ENCODE measurements around the gene SMG6.
A peak's percentile ranks its signal among the peaks of the same experiment; 100 is the strongest.
"Not testable (repeated sequence)": the region's sequence is repeated elsewhere in the genome, so short reads cannot be mapped to it uniquely, and the experiment has no call there.

SMG6 gene

DNA sequence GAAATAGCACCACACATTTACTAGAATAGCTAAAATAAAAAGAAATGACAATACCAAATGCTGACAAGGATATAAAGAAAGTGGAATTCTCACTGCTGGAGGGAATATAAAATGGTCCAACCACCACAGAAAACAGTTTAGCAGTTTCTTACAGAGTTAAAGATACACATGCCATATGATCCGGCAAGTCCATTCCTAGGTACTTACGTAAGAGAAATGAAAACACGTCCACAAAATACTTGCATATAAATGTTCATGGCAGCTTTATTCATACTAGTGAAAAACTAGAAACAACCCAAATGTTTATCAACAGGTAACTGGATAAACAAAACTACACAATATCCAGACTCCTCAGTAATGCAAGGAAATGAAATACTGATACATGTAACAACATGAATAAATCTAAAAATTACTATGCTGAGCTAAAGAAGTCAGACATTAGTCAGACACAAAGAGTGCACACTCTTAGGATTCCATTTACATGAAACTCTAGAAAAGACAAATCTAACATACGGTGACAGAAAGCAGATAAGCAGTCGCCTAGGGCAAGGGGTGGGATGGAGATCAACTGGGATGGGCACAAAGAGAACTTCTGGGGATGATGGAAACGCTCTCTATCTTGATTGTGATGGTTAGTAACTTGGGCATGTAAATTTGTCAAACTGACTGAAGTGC, 76.4 kb downstream of the SMG6 start:
- DNase-seq: no peak

DNA sequence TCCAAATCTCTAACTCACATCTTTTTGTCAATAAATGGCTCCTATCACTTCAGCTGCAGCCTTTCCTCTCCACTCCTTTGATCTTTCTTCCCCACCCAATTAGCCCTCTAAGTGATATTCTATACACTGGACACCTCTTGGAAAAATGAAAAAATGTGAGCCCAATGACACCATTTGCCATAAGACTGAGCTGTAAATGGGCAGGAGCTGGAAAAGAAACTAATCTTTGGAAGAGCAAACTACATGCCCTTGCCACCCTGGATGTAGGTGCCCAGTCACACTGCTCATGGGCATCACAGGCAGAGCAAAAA, 80.0 kb downstream of the SMG6 start:
- no peak for DNase-seq

DNA sequence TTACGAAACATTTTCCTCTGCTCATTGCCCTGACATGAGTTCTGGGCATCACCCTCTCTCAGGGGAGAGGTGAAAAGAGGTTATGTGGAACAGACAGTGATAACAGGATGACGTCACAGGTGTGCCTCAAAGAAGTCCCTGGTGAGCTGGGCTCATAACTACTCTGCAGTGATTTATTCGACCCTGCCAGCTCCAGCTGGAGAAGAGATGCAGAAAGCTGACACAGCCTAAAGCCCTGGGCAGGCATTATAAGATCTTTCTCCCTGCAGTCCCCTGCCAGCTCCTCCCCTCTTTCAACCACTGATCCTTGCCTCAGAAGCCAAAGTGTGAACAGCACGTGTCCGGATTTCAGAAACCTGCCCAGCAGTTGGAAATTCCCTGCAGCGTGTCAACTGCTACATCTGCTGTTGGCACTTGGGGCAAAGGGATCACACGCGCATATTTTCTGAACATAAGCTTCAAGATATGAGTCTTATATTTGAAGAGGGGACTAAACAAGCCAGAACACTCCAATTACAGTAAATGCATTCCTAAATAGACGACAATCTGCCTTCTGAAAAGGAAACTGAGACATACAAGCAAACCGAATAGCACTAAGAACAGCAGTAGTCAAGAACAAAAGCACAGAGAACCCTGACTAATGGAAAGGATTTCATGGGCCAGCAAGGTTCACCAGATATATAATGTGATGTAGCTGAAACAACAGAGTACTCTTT, 80.5 kb downstream of the SMG6 start:
- DNase-seq: no peak

DNA sequence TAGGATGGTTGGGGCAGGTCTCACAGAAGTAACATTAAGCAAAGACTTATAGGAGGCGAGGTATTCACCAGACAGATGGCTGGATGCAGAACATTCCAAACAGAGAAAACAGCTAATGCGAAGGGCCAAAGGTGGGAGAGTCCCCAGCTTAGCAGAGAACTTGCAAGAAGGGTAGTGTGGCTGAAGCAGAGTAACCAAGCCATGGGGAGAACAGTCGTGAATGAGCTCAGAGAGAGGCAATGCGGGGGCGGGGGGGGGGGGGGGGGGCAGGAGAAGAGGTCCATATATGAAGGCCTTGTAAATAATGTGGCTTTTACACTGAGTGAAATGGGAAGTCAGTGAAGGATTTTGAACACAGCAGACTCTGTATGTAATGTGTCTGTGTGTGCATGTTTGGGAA, 81.3 kb downstream of the SMG6 start:
- no peak for DNase-seq

DNA sequence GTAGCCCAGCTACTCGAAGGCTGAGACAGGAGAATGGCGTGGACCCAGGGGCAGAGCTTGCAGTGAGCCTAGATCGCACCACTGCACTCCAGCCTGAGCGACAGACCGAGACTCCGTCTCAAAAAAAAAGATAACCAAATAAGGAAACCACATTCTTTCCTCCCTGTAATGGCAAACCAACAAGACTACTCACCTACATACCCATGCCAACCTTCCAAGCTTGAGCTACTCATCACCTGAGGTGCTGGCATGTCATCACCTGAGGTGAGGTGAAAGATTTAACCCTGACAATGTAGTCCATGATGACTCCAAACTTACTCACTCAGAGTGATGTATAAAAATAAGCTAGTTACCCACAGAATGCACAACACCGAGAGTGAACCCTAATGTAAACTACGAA, 85.2 kb downstream of the SMG6 start:
- no peak for DNase-seq

DNA sequence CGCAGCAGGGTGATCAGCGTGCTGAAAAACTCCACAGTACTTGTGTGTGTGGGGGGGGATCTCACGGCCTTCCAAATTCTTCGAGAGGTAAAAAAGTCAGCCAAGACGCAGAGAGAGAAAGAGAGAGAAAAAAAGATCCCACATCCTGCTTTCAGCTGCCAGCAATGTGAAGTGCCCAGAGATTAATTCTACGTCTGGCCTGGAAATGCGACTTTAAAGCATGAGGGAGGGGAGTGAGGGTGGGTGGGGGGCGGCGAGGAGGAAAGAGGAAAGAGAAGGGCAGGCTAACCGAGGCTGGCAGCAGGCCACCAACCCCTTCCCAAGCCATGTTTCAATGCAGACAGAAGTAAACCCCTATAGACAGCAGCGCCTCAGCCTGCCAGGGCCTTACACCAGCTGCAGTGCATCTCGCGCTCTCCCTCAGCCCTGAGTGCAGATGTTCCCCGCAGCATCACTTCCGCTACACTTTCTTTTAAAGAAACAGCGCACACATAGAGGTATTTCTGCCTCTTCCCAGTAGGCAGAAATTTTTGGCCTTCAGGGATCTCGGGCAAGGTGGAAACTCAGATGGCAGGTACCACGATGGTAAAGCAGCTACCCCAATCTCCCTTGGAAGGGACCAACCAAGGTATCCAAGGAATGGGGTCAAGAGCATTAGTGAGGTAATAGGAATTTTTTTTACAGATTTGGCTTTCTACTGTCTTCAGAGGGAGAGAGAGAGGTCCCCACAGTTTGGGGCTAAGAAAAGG, 87.8 kb downstream of the SMG6 start:
- DNase-seq: peak; percentile 38

DNA sequence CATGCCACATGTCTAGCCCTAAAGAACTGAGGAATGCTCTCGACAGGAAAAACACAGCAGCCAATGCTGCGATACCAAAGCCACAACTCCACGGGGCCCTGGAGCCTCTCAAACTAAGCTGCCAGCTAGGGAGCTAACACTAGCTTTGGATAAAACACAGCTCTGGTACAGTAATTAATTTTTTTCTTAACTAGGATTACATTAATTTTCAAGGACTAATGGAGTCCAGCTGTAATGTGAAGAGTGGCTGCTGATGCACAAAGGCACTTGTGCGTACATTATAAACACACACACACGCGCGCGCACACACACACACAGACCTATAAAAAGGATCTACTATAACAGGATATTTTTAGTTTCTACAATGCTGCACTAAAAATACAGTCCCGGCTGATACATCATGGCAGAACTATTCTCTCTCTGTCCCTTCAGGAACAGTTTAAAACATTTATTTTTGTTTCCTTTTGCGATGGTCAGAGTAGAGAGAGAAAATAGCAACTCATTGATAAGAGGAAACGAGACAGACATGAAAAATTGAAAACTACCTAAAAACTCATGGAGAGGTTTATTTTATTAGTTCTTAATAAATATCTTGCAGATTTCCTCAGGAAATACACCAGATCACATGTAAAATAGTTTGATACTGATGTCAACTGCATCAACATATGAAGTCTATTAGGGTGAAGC, 88.5 kb downstream of the SMG6 start:
- DNase-seq: no peak

DNA sequence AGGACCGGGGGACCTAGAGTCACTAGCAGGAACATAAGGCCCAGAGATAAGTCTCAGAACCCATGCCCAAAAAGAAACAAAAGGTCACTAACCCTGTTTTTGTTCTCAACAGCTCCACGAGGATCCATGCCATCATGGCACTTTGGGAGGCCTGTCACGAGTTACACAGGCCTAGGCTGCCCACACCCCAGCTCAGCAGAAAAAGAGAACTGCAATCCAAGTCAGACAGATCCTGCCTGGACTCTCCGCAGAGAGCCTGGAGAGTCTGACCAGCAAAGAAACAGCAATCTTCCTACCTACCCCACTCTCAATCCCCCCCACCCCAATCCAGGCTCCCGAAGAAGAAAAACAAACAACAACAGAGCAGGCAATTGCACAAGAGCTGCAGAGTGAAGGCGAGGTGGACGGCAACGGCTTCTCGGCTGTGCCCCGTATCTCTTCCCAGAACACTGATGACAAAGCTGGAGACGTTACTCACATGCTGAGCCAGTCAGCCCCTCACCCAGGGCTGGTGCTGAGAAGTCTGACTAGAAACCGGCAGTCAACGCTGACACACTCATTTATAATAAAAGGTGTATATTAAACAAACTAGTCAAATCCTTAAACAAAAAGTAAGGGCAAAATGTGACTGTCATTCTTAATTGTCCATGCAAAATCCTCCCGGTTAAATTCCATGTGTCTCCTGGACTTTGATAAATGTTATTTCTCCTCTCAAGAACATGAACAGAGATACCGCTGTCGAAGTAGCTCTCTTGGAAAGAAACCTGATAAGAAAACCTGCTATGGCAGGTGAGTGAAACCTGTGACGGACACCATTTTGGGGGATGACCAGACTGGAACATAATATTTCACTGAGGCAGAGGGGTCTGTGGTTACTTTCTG, 89.3 kb downstream of the SMG6 start:
- peak; percentile 77 for DNase-seq

DNA sequence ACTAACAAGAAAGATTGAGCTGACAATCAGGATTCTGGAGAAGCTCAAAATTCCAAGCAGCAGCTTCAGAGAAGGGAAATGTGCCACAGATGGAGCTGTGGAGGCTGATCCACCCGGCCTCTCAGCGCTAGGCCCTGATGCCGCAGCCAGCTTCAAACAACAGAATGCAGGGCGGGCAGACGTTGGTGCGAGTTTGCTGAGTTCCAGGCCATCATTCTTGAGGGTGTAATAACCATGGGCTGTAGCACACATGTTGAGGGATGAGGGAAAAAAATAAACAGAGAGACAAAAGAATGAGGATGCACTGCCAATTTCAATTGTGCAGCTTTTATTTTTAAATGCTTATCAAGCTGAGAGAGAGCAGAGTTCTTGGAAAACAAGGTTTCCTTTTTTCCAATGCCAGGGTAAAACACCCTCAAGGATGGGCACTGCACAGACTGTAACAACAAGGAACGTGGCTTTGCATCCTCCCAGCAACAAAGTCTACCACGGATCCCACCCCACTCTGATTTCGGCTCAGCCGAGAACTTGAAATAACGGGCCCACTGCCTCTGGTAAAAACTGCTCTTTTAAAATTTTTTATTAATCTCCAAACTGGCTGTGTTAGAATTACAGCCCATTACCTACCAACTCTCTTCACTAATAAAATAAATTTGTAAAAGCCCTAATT, 90.2 kb downstream of the SMG6 start:
- DNase-seq: peak; percentile 15

DNA sequence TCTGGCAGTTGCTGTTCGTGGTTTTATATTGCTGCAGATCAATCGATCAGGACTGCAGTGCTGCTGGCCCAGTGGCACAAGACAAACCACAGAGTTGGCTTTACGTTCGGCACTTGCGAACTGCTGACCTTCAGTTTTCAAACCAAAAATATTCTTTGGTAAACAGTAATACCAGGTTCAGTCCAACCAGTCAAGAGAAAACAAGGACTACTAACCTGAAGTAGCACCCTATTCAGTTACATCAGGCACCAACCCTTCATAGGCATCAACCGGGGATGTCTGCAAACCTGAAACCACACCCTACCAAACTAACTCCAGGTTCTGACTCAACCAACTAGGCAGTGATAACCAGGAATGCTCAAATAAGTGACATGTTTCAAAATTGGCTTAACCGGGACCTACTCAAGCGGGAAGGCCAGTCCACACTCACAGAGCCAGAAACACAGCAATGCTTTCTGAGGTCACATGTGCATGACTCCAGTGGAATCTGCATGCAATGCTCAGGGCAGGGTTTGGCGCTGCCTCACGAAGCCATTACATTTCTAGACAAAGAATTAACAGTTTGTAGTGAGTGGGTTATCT, 91.1 kb downstream of the SMG6 start:
- peak; percentile 42 for DNase-seq

DNA sequence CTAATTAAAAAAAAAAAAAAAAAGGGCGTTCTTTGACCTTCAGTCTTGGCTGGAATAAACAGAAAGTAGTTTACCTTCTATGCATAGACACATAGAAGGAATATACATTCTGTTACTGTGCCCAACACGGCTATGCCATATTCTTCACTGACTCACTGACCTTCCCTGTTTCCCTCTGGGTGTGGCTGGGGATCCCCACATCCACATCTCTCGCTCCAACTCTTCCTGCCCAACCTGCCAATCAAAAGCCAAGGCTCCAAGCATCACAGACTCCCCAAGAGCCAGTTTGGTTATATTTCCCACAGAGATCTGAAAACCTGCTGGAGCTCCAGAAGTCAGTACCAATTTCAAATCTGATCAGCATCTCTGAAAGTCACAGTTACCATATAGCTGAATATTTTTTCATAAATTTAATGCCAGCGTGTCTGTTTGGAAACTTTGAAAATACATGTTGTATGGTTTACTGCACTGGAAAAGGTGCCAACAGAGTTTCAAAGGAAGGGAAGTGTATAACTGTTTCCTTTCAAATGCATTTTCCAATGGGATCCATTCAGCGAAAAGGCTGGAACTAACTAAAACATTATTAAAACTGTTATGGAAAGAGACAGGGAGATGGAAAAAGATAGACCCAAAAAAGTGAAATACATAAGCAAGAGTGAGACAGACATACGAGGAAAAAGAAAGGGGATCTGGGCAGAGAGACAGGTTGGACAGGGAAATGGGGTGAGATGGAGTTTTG, 91.8 kb downstream of the SMG6 start:
- DNase-seq: no peak

DNA sequence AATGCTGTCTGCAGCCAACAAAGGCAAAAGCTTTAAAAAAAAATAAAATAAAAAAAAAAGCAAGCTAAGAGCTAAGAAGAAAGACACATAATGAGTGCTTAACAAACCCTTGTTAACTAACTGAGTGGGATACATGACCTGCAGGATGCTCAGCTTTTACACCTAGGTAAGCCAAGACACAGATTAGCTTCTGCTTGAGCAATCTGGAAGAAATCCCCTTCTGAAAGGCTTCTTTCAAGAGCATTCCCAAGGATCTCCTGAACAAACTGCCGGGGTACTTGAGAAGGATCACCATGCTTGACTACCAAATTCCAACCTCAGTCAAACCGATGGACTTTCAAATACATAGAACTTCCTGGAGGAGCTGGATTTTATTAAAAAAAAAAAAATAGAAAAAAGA, 92.9 kb downstream of the SMG6 start:
- DNase-seq: no peak

DNA sequence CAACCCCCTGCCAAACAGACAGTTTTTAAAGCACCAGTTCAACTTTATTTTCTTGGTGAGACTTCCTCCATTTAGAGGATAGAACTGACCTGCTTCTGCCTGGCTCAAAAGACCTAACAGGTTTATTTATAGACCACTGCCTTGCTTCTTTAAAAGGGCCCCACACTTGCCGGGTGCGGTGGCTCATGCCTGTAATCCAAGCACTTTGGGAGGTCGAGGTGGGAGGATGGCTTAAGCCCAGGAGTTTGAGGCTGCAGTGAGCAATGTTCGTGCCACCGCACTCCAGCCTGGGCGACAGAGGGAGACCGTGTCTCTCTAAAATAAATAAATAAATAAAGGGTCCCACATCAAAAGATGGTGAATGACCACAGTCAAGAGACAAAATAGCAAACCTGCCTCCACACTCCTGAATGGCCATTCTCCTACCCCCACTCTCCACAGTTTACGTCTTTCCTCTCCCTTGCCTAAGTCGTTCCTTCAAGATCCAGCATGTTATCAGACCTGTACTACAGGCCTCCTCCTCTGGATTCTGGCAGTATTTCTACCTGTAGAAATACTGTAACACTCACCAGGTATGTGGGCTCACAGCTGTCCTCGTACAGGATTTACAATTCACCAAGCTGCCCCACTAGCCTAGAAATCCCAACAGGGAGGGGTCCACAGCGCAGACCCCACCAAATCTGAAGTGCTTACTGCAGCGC, 95.6 kb downstream of the SMG6 start:
- no peak for DNase-seq

DNA sequence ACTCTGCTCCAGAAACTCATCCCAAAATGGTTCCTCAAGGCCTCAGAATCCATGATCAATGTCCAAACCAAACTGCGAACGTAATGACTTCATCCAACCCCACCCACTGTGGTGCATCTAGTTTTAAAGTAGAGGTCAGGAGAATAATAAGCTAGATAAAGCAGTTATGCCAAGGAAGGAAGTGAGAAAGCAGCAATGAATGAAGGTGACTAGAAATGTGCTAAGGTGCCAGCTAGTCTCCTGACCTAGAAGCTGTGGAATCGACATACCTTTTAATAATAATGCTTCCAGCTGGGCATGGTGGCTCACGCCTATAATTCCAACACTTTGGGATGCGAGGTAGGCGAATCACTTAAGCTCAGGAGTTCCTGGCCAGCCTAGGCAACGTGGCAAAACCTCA, 99.2 kb downstream of the SMG6 start:
- no peak for DNase-seq

DNA sequence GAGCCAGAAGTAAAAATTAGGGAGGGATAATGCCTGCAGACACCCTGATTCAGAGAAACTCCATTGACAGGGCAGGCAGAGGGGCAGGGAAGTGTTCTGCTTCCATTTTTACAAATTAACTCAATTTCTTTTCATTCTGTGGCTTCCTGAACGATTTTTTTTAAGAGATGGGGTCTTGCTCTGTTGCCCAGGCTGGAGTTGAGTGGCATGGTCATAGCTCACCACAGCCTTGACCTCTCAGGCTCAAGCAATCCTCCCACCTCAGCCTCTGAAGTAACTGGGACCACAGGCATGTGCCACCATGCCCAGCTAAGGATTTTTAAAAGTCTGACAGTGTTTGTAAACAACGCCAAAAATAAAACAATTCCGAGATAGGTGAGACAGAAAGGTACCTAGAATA, 99.8 kb downstream of the SMG6 start:
- DNase-seq: no peak

DNA sequence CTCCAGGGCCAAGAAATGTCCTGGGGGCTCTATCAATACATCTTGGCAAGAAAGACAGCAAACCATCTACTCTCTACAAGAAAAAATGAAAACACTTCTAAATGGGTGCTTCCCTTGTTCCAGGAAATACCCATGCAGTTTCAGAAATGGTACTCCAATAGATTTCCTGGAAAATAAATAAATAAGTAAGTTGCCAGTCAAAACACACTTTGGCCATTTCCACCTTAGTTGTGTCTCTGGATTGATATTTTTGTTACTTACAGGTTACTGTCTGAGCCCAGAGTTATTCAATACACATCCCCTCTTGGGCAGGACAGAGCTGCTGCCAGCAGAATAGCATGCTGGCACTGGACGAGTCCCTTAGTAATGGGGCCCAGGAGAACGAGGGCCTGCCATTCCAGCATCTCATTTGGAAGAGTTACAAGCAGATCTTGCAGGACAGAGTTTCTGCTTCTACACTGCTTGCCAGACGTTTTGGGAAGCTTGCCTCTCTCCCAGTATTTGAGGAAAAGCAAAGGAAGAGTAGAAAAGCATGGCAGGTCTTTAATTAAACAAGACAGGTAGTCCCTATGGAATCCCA, 100.5 kb downstream of the SMG6 start:
- no peak for DNase-seq

DNA sequence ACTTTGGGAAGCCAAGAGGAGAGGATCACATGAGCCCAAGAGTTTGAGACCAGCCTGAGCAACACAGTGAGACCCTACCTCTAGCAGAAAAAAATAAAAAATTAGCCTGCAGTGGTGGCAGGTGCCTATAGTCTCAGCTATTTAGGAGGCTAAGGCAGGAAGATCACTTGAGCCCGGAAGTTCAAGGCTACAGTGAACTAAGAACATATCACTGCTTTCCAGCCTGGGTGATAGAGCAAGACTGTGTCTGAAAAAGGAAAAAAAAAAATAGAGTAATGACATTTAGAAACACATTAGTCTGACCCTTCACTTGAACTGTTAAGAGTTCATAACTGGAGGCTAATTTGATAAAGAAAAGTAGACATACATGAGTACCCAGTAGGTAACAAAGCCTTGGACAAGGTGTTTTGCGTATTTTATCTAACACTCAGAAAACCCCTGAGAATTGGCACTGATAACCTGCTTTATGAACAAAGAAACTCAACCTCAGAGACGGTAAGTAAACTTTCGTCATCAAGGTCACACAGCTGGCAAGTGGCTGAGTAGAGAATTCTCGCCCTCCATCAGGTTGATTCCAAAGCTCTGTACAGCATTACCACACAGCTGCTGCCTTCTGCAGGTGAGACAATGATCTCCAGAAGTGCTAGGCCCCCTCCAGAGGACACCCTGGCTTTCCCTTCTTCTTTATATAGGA, 101.1 kb downstream of the SMG6 start:
- DNase-seq: no peak

DNA sequence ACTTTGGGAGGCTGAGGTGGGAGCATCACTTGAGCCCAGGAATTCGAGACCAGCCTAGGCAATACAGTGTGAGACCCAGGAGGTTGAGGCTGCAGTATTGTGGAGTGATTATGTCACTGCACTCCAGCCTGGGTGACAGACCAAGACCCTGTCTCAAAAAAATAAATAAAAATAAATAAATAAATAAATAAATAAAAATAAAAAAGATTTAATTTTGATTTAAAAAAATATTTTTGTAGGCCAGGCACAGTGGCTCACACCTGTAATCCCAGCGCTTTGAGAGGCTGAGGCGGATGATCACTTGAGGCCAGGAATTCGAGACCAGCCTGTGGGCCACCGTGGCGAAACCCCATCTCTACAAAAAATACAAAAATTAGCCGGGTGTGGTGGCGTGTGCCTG, 104.2 kb downstream of the SMG6 start:
- not testable (repeated sequence) for DNase-seq

DNA sequence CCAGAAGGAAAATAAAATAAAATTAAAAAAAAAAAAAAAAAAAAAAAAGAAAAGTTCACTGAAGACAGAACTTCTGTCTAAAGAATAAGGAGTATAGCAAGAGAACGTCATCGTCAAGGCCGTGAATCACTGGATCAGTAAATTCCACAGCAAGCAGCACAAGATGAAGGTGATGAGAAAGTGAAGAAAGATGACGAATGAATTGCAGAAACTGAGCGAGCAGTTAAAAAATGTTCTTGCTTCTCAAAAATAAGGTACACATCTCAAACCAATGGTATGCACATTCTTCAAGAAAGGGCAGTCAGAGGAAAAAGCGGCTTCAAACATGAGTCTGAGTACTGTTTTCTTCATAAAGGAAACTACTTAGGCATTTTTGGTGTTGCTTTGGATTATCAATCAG, 104.7 kb downstream of the SMG6 start:
- DNase-seq: no peak
